NCI-H510A (cell line): Measurements from ENCODE around the gene ACVR1B.

Experiments
- DNase-seq: peaks from one replicate; lab custom pipeline; 2025; lab: John Stamatoyannopoulos, UW

ACVR1B gene

GRCh38 chr12:51951199-51951842, at the start of gene ACVR1B:
TSS of gene ACVR1B (plus strand) at chr12:51951699. CDS start at chr12:51951744, 45 bp downstream.
- peak; percentile 91 for DNase-seq

GRCh38 chr12:51901881-51902280, 49.6 kb upstream of the ACVR1B start:
- no peak for DNase-seq

- DNase-seq = no peak
Measured at GRCh38 chr12:51904951-51905470, 46.5 kb upstream of the ACVR1B start.

- no peak for DNase-seq
Measured at GRCh38 chr12:51905471-51906429, 45.7 kb upstream of the ACVR1B start.

- no peak for DNase-seq
Measured at GRCh38 chr12:51906430-51907082, 44.9 kb upstream of the ACVR1B start.

GRCh38 chr12:51907083-51907855, 44.2 kb upstream of the ACVR1B start, which contains the start of gene ACVRL1:
TSS of gene ACVRL1 (plus strand) at chr12:51907504. CDS start at chr12:51912475, 4,971 bp downstream.
- DNase-seq = no peak

GRCh38 chr12:51907856-51908425, 43.6 kb upstream of the ACVR1B start:
- DNase-seq = no peak

- DNase-seq = no peak
Measured at GRCh38 chr12:51908876-51909592, 42.5 kb upstream of the ACVR1B start.

- DNase-seq = no peak
Measured at GRCh38 chr12:51910168-51910567, 41.3 kb upstream of the ACVR1B start.

- DNase-seq = no peak
Measured at GRCh38 chr12:51910691-51911090, 40.8 kb upstream of the ACVR1B start.

GRCh38 chr12:51911307-51911706, 40.2 kb upstream of the ACVR1B start:
- no peak for DNase-seq

- DNase-seq = peak; percentile 14
Measured at GRCh38 chr12:51911788-51912711, 39.4 kb upstream of the ACVR1B start.

GRCh38 chr12:51913071-51914033, 38.1 kb upstream of the ACVR1B start:
- DNase-seq = no peak

GRCh38 chr12:51914034-51914923, 37.2 kb upstream of the ACVR1B start:
- DNase-seq = no peak

- no peak for DNase-seq
Measured at GRCh38 chr12:51915003-51915625, 36.4 kb upstream of the ACVR1B start.

GRCh38 chr12:51915951-51916350, 35.5 kb upstream of the ACVR1B start:
- DNase-seq = no peak
